ENCODE results near the gene LPP.

The LPP gene

DNA sequence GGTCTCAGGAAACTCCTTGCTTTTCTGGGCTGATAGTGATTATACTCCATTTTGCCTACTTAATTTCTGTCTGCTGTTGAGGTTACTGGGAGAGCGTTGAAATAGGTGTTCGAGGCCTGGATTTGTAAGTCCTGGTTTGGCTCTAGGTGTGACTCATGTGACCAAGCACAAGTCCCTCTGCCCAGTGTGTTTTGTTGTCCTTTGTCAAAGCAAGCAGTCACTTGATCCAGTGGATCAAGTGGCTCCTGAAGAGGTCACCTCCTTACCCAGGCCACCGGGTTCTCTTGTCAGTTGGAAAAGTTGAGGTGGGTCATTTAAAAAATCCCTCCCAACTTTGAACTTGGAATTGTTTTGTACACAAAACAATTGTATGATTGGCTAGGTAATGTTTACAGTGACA lies 70.0 kb downstream of the LPP start:
- H3K4me3 ChIP-seq (ENCODE audit: control insufficient read depth, low read depth, low read length) = no peak overlapping the region
- TF ChIP-seq, protein P1, sequence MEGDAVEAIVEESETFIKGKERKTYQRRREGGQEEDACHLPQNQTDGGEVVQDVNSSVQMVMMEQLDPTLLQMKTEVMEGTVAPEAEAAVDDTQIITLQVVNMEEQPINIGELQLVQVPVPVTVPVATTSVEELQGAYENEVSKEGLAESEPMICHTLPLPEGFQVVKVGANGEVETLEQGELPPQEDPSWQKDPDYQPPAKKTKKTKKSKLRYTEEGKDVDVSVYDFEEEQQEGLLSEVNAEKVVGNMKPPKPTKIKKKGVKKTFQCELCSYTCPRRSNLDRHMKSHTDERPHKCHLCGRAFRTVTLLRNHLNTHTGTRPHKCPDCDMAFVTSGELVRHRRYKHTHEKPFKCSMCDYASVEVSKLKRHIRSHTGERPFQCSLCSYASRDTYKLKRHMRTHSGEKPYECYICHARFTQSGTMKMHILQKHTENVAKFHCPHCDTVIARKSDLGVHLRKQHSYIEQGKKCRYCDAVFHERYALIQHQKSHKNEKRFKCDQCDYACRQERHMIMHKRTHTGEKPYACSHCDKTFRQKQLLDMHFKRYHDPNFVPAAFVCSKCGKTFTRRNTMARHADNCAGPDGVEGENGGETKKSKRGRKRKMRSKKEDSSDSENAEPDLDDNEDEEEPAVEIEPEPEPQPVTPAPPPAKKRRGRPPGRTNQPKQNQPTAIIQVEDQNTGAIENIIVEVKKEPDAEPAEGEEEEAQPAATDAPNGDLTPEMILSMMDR (IDR thresholded peaks at IDR 0.05; ENCODE audit: control insufficient read depth, insufficient read depth, low read depth, low read length, missing control alignments) = no peak
- DNase-seq (ENCODE audit: low read depth) = no peak

DNA sequence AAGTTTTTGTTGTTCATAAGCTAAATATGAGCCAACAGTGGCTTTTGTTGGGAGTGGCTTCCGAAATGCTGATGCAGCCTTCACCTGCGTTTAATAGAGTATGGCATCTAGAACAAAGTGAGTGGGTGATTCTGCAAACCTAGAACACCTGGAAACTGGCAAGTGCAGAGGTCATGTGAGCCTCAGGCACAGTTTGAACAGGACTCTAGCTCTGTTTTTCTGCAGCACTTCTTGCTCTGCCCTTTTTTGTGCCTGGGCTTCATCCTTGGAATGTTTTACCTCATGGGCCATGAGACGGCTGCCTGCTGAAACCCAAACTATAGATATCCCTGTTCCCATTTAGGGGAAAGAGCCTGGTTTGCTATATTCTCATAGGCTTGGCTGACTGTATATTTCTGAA lies 73.5 kb downstream of the LPP start:
- no peak for DNase-seq (ENCODE audit: low read depth)
- H3K4me3 ChIP-seq (ENCODE audit: control insufficient read depth, low read depth, low read length) = no peak overlapping the region
- TF ChIP-seq, protein P1 (IDR thresholded peaks at IDR 0.05; ENCODE audit: control insufficient read depth, insufficient read depth, low read depth, low read length, missing control alignments) = no peak

DNA sequence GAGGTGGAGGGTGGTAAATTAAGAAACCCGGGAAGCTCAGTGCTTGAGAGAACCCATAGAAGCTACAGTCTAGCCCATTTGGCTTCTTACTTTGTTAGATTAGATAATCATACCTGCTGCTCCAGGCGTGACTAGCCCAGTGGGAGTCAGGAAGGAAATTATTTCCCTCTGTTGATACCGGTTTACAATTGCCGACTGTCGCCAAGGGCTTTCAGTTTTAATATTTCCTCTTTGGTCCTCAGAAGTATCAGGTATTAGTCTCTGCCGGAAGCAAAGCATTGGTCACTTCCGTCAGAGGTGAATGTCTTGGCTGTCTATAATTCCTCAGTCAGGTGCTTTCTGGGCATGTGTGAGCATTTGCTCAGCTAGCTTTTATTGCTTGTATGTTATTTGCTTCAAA lies 75.2 kb downstream of the LPP start:
- TF ChIP-seq, protein P1 (IDR thresholded peaks at IDR 0.05; ENCODE audit: control insufficient read depth, insufficient read depth, low read depth, low read length, missing control alignments) = no peak
- H3K4me3 ChIP-seq (ENCODE audit: control insufficient read depth, low read depth, low read length) = no peak overlapping the region
- no peak for DNase-seq (ENCODE audit: low read depth)

DNA sequence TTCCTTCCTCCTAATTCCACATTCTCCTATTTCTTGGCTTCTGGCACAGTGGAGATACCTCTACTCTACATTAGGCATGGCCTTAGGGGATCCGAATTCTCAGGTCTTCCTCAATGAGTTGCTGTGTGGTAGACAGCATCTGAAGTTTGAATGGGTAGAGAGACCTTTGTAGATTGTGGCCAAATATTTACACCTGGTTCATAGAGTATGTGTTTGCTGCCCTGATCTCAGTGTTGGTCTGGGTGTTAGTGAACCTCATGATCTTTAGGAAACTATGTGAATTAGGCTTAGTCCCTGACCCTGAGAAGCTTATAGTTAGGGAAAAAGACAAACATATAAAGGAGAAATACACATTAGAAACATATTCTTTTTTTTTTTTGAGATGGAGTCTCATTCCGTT lies 75.8 kb downstream of the LPP start:
- no peak for DNase-seq (ENCODE audit: low read depth)
- TF ChIP-seq, protein P1 (IDR thresholded peaks at IDR 0.05; ENCODE audit: control insufficient read depth, insufficient read depth, low read depth, low read length, missing control alignments) = no peak
- no peak overlapping the region for H3K4me3 ChIP-seq (ENCODE audit: control insufficient read depth, low read depth, low read length)

DNA sequence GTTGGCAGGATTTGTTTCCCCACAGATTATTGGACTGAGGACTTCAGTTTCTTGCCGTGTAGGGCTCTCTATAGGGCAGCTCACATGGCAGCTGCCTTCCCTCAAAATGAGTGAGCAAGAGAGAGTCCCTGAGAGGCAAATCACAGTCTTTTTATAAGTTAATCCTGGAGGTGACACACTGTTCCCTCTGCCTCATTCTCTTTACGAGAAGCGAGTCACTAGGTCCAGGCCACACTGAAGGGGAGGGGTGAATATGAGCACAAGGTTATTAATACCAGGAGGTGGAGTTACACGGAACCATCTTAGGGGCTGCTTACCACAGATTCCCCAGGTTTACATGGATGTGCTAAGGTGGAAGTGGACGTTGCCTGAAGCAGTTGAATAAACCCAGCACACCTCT lies 77.0 kb downstream of the LPP start:
- TF ChIP-seq, protein P1 (IDR thresholded peaks at IDR 0.05; ENCODE audit: control insufficient read depth, insufficient read depth, low read depth, low read length, missing control alignments) = no peak
- DNase-seq (ENCODE audit: low read depth) = no peak
- H3K4me3 ChIP-seq (ENCODE audit: control insufficient read depth, low read depth, low read length) = no peak overlapping the region

DNA sequence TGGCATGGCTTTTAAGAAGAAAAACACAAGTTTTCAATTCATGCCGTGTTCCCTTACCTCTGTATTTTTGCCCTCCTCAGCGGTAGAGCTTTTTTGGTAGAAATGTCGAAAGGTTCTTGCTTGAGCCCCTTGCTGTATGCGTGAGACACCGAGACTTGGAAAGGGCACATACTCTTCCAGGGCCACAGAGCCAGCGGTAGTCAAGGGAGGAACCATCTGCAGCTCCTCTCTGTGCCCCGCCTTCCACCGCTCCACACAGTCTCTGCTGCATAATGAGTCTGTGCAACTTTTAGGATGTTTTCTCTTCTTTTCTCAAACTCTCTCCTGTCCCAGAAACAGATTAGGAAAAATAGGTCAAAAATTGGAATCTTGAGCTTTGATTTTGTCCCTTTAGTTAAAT lies 77.5 kb downstream of the LPP start:
- DNase-seq (ENCODE audit: low read depth) = no peak
- TF ChIP-seq, protein P1 (IDR thresholded peaks at IDR 0.05; ENCODE audit: control insufficient read depth, insufficient read depth, low read depth, low read length, missing control alignments) = no peak
- H3K4me3 ChIP-seq (ENCODE audit: control insufficient read depth, low read depth, low read length) = no peak overlapping the region

DNA sequence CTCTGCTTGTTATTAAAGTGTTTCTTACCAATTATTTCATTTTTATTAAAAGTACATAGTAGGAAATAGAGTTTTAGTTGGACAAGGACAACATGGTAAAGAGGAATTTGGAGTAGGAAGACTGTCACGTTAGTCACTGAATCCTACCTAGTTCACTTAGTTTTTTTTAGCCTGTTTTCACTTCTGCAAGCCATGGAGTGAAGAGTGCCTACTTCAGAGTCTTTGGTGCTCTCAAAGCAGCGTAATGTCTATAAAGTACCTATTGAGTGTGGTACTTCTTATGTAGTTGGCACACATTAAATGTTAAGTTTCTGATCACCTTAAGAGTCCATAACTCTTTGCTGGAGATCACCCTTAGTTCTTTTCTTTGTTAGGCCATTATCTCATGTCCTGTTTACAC lies 78.7 kb downstream of the LPP start:
- TF ChIP-seq, protein P1 (IDR thresholded peaks at IDR 0.05; ENCODE audit: control insufficient read depth, insufficient read depth, low read depth, low read length, missing control alignments) = no peak
- H3K4me3 ChIP-seq (ENCODE audit: control insufficient read depth, low read depth, low read length) = no peak overlapping the region
- no peak for DNase-seq (ENCODE audit: low read depth)

Data from AG09309 (cell line).